ENCODE results near the gene PHRF1.

DNA sequence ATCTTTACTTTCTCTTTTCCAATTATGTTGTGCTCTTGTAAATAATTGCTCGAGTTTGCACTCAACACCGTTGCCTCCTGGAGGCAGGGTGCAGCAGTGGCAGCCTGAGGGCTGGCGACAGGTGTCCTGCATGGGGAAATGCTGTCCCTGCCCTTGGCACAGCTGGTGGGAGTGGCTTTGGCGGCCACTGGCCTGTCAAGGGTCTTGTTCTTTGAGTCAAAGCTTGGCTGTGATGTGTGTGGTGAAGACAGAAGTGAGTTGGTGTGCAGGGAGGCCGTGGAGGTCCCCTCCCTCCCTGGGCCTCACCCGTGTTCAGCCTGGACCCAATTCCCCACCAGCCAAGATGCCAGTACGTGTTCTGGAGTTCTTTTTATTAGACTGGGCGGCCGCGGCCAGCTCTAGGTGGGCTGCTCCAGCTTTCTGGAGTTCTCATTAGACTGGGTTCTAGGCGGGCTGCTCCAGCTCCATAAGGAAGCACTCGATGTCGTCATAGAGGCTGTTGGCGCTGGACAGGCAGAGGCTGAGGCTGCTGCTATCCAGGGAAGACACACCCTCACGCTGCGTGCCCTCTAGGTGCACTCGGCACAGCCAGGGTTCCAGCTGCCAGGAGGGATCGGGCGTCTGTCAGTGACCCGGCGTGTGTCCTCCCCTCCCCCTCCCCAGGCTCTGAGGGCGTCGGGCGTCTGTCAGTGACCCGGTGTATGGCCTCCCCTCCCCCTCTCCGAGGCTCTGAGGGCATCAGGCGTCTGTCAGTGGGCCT lies 36.1 kb downstream of the PHRF1 start:
- TF ChIP-seq, protein P1, sequence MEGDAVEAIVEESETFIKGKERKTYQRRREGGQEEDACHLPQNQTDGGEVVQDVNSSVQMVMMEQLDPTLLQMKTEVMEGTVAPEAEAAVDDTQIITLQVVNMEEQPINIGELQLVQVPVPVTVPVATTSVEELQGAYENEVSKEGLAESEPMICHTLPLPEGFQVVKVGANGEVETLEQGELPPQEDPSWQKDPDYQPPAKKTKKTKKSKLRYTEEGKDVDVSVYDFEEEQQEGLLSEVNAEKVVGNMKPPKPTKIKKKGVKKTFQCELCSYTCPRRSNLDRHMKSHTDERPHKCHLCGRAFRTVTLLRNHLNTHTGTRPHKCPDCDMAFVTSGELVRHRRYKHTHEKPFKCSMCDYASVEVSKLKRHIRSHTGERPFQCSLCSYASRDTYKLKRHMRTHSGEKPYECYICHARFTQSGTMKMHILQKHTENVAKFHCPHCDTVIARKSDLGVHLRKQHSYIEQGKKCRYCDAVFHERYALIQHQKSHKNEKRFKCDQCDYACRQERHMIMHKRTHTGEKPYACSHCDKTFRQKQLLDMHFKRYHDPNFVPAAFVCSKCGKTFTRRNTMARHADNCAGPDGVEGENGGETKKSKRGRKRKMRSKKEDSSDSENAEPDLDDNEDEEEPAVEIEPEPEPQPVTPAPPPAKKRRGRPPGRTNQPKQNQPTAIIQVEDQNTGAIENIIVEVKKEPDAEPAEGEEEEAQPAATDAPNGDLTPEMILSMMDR (IDR thresholded peaks at IDR 0.05), result peak in 1 of 4 experiments; percentile 15
- no peak for TF ChIP-seq POLR2A (IDR thresholded peaks at IDR 0.05)
- no peak for TF ChIP-seq POLR2AphosphoS5 (IDR thresholded peaks at IDR 0.05)

Measured in prostate gland (tissue), 2 donors.